ENCODE results near the gene SGO1. TPM values are rescaled to one million over a fixed set of nuclear protein-coding genes. Genes with fewer than 3 reads are reported as not detected.

The SGO1 gene
- total RNA-seq, 1 donor from 2014 or later, result 0.38 TPM

DNA sequence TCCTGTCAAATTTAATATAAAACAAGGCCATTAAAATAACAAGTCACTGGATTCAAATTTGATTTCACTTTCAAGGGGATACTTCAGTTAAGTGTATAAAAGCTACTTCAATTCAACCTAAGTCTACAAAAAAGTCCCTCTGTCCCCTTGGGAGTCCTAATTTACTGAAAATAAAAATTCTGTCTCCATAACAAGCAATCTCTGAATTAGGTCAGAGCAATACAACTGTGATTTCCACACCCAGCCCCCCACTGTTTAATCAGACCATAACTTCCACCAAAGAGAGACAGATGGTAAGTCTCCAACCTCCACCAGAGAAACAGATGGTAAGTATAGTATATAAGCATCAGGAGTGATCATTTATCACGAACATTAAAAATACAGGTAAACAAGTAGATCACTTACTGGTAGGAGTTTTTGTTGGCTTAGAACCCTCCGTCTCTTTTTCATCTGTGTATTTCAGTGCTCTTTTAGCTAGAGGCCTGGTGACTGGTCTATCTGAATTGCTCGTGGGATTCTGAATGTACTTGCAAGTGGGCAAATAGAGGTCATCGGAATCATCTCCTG, 12.1 kb downstream of the SGO1 start:
- intact Hi-C loops (cut with DNase I), result no loop called here
- DNase-seq (ENCODE audit: low spot score), result no peak

DNA sequence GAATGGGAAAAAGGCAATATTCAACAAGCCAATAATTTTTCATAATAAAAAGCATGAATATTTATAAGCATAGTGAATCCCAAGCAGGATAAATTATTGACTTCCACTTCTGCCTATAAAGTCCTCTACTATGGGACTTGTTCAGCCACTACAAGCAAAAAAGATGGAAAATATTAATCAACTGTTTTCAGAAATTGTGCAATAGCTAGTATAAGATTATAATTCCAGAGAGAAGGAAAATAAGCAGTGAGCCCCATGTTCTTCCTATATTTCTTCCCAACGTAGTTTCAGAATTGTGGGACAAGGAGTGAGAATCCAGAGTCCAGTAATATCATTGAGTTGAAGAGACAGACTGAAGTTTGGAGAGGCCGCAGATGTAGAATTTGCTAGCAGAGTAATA, 24.3 kb downstream of the SGO1 start:
- no peak for DNase-seq (ENCODE audit: low spot score)
- intact Hi-C loops (cut with DNase I), result no loop called here

DNA sequence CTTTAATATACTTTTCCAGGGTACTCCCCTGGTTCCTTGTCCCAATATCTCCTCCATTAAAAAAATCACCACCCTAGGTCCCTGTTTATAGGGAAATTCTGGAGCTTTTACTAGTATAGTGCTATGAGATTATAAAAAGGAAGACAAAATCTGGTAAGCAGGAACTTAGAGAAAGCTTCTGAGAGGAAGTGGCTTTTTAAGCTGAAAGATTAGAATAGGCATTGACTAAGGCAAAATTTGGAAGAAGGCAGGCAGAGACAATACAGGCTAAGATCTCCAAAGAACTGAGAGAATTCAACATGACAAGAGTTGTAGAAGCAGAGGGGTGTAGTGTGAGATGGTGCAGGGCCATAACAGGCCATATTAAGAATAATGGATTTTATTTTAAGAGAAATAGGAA, 25.8 kb downstream of the SGO1 start:
- intact Hi-C loops (cut with DNase I), result no loop called here
- DNase-seq (ENCODE audit: low spot score), result no peak

DNA sequence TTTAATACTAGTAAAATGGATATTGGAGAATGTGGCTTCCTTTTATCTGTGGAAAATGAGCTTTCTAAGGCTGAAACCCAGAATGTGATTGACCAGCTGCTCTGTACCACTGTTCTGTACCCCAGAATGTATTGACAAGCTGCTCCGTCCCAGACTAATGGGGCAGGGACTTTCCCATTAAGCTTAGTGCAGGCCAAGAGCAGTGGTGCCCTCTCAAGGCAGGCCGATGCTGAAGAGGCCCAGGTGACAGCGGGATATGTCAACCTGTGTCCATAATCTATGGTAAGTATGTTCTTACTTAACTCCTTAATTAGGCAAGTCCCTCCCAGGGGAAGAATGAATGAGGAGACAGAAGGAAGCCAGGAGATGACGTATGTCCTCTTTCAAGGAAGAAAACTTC, 31.1 kb downstream of the SGO1 start:
- intact Hi-C loops (cut with DNase I), result no loop called here
- no peak for DNase-seq (ENCODE audit: low spot score)

DNA sequence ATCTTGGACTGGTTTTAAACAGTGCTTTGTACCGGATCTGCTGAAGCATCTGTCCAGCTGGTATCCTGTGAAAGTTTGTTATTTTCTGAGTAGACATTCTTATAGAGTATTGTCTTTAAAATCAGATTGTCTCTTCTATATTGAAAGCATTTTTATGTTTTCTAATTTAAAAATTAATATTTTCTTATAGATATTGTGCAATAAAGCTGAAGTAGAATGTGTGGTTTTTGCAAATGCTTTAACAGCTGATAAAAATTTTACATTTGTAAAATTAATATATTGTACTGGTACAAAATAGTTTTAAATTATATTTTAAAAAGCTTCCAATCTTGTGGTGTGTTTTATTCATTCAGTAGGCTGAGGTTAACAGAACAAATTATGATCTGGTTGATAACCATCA, 31.9 kb downstream of the SGO1 start:
- DNase-seq (ENCODE audit: low spot score), result no peak
- intact Hi-C loops (cut with DNase I), result no loop called here

DNA sequence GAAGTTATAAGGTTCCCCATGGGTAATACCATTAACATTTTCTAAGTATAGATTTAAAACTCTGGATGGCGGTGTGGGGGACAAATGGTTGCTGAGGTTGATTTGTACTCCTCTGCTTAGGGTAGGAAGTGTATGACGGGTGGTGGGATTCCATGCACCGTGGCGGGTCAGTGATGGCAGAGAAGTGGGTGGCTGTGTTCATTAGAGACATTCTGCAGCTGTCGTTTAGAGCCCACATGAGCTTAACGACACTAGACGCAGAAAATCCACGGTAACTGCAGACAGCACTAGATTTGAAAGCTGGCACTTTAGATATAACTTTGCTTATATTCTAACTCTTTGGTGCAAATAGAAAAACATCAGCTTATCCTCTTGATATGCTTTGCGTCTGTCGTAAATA, 37.5 kb downstream of the SGO1 start:
- intact Hi-C loops (cut with DNase I), result no loop called here
- no peak for DNase-seq (ENCODE audit: low spot score)

DNA sequence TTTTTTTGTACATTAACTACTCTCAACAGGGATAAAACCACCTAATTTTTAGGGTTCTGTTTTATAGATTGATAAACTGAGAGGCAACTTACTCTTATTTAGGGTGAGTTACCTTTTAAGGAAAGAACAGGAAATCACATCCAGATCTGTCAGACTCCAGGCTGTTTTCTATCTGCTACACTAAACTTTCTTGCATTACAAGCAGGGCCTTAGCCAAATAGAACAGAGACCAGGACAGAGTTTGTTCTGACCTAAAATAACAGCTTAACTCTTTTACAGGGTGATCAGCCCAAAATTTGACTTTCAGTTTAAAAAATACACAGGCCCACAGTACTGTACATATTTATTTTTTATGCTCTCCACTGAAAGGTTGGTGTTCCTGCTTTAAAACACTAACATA, 38.6 kb downstream of the SGO1 start:
- intact Hi-C loops (cut with DNase I), result no loop called here
- no peak for DNase-seq (ENCODE audit: low spot score)

DNA sequence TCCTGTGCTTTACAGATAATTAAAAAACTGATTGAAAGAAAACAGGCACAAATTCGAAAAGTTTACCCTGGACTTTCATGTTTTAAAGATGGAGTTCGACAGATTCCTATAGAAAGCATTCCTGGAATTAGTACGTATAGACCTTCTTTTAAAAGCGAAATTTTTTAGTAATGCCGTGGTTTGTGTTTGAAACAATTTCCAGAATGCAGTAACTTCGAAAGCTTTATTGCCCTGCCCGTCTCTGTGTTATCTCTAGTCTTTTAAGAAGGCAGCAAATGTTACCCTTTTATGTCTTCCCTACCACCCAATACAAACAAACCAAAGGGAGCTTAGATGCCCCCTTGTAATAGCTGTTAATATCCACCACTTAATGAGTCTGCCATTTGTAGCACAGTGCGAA, 39.7 kb downstream of the SGO1 start:
- intact Hi-C loops (cut with DNase I), result no loop called here
- DNase-seq (ENCODE audit: low spot score), result no peak

DNA sequence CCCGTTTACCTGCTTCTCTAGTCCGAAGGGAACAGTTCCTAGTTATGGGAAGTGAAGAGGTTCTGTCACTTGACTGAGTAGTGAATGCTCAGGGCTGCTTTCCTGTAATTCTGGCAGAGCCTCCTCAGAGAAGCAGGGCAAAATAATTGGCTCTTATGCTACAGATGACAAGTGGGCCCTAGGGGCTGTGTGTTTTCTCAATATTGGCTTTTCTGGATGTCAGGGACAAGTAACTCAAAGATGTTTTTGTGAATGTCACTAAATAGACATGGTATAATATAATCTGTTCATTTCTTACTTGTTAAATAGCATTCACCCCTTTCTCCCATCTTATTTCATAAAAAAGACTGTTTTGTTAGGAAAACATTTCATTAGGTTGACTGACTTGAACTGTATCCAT, 40.1 kb downstream of the SGO1 start:
- intact Hi-C loops (cut with DNase I), result no loop called here
- no peak for DNase-seq (ENCODE audit: low spot score)

DNA sequence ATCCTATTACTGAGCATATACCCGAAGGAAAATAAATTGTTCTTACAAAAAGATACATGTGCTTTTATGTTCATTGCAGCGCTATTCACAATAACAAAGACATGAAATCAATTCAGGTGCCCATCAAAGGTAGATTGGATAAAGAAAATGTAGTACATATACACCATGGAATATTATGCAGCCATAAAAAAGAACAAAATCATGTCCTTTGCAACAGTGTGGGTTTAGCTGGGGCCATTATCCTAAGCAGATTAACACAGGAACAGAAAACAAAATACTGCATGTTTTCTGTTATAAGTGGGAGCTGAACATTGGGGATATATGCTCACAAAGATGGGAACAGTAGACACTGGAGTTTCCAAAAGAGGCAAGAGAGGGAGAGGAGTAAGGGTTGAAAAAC, 42.5 kb downstream of the SGO1 start:
- intact Hi-C loops (cut with DNase I), result loop anchor here (5.0 kb wide), 2 partner anchors 39 to 101 kb away; partner anchors contain the start of gene KAT2B
- DNase-seq (ENCODE audit: low spot score), result no peak

DNA sequence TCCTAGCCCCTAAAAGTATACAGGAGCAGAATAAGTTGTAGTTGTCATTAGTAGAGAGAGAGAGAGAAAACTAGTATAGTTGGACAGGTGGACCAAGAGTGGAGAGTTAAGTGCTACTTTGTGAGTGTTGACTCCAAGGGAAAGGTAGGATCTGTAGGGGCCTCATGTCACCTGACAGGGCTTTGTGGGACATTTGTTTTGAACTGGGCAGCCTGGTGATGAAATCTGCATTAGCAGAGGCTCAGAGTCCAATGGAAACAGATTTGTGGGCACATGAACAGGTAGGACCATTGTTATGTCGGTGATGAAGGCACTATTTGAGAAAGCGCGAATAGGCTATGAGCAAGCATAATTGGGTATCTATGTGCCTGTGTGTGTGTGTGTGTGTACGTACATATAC, 43.5 kb downstream of the SGO1 start:
- intact Hi-C loops (cut with DNase I), result loop anchor here (5.0 kb wide), 2 partner anchors 40 to 100 kb away; partner anchors contain the start of gene KAT2B
- no peak for DNase-seq (ENCODE audit: low spot score)

DNA sequence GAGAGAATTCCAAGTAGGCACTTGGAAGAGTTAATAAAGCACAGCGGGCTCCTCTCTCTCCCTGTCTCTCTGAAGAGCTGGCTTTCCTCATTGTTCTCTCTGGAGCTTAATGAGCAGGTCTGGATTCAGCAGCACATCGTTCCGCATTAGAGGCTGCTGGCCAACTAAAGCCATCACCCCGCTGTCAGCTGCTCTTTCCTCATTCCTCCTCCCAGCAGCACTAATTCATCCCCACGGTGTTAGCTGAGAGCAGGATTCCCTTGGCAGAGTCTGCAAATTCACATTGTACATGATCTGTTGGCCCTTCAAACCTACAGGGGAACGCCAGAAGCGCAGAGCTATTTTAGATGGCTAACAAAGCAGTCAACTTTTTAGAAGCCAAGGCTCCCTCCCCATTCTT, 44.2 kb downstream of the SGO1 start:
- intact Hi-C loops (cut with DNase I), result loop anchor here (5.0 kb wide), 2 partner anchors 40 to 100 kb away; partner anchors contain the start of gene KAT2B
- DNase-seq (ENCODE audit: low spot score), result no peak

DNA sequence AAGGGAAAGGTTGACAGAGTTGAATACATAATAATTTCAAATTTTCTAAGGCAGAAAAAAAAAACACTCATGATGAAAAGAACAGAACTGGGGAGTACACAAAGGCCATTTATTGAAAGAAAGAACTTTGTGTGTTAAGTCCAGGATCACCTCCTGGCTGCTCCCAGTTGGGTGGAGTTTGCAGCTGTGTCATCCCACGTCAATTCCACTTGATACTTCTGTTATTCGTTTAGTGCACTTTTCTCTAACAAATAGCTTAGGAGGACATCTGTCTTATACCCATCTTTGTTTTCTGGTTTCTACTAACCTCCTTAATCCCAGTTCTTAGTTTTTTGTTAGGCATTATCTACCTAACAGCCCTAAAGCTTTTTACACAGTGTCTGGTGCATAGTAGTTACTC, 44.7 kb downstream of the SGO1 start:
- no peak for DNase-seq (ENCODE audit: low spot score)

DNA sequence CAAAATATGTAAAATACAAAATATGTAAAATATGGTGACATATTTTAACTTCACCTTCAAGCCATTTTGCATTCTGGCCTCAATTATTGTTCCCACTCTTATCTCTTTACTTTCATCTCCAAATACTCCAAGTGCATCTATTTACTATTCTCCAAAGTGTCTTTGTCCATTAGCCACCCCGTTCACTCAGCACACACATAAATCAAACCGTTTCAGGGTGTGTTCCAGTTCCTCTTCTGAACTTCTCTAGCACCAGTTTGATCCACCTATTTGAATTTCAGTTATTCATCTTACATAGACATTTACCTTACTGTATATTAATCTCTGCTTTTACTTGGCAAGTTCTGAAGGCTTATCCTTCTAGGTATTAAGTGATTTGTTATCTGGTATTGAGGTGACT, 45.1 kb downstream of the SGO1 start:
- DNase-seq (ENCODE audit: low spot score), result no peak

More for the DNA sequence above, 44.7 kb downstream of the SGO1 start:
- intact Hi-C loops (cut with DNase I), result loop anchor here (5.0 kb wide), 2 partner anchors 41 to 99 kb away; partner anchors contain the start of gene KAT2B

DNA sequence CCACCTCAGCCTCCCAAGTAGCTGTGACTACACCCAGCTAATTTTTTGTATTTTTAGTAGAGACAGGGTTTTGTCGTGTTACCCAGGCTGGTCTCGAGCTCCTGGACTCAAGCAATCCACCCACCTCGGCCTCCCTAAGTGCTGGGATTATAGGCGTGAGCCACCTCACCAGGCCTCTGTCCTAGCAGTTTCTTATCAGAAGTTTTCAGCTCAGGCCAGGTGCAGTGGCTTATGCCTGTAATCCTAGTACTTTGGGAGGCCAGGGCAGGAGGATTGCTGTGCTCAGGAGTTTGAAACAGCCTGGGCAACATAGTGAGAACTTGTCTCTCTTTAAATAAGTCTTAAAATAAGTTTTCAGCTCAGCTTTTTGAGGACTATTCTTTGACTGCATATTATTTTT, 48.4 kb downstream of the SGO1 start:
- intact Hi-C loops (cut with DNase I), result no loop called here
- DNase-seq (ENCODE audit: low spot score), result no peak

More for the DNA sequence above, 45.1 kb downstream of the SGO1 start:
- intact Hi-C loops (cut with DNase I), result loop anchor here (5.0 kb wide), 2 partner anchors 41 to 99 kb away; partner anchors contain the start of gene KAT2B

DNA sequence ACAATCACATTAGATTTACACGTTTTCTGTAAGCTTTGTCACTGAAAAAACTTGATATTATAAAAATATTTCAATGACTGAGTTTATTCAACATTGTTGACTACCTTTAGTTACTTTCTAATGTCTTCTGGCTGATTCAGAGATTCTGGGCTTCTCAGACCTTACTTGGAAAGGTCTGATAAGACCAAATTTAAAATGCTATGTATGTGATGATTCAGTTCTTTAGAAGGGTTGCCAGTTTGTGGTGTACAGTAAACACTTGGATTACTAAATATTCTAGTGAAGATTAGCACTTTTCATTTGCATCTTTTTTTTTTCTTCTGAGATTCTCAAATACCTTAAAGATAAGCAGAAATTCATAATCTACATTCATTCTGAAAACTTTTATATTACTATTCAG, 49.8 kb downstream of the SGO1 start:
- DNase-seq (ENCODE audit: low spot score), result no peak
- intact Hi-C loops (cut with DNase I), result no loop called here

DNA sequence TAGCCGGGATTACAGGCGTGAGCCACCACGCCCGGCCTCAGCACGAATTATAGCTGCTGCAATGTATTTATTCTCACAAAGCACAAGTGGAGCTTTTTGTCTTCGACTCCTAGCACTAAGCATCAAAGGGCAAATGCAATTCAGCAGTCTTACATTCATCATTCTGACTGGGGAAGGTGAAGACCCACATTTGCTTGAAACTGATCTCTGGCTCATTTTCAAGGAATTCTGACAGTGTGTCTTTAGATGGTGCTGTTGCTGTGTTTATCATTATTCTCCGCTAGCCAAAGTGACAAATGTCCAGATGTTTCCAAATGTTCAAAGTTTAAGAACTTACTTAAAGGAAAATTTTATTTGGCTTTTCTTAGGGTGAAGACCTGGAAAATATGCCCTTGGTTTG, 55.9 kb downstream of the SGO1 start:
- intact Hi-C loops (cut with DNase I), result no loop called here
- no peak for DNase-seq (ENCODE audit: low spot score)

DNA sequence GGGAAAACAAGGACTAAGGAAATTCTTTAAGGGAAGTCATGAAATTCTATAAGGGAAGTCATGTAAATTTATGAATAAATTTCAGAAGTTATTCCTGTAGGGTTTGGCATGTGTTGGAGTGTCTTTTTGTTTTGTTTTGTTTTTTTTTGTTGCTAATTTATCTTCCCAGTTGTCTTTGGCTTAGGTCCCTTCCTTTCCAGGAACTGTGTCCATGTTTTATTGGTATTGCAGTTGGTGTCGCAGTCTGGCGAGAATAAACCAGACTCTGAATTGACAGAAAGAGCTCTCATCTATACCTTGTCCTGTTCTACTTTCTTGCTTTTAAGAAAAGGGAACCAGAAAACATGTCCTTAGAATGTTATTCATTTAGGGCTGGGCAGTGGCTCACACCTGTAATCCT, 57.6 kb downstream of the SGO1 start:
- no peak for DNase-seq (ENCODE audit: low spot score)
- intact Hi-C loops (cut with DNase I), result no loop called here

DNA sequence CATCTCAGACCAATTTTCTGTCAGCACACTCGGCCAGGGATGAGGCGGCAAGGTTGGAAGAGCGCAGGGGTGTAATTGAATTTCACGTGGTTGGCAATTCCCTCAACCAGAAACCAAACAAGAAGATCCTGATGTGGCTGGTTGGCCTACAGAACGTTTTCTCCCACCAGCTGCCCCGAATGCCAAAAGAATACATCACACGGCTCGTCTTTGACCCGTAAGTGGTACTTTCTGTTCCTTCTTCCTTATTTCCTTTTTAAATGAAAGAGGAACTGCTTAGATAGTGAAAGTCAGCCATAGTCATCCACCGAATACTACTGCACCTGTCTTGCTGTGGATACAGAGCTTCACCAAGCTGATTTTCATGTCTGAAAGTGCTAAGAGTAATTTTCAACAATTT, 60.1 kb downstream of the SGO1 start:
- DNase-seq (ENCODE audit: low spot score), result no peak
- intact Hi-C loops (cut with DNase I), result no loop called here

DNA sequence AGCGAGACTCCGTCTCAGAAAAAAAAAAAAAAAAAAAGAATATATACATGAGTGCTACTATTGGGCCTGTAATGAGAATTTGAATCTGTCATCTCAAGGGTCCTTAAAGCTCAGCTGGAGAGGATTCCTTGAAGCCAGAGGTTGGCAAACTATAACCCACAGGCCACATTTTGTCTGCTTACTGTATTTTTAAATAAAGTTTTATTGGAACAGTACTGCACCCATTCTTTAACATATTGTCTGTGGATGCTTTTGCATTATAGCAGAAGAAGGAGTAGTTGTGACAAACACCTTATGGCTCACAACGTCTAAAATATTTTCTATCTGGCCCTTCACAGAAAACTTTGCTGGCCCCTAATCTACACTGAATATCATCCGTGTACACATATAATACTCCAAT, 60.7 kb downstream of the SGO1 start:
- intact Hi-C loops (cut with DNase I), result no loop called here
- DNase-seq (ENCODE audit: low spot score), result no peak

DNA sequence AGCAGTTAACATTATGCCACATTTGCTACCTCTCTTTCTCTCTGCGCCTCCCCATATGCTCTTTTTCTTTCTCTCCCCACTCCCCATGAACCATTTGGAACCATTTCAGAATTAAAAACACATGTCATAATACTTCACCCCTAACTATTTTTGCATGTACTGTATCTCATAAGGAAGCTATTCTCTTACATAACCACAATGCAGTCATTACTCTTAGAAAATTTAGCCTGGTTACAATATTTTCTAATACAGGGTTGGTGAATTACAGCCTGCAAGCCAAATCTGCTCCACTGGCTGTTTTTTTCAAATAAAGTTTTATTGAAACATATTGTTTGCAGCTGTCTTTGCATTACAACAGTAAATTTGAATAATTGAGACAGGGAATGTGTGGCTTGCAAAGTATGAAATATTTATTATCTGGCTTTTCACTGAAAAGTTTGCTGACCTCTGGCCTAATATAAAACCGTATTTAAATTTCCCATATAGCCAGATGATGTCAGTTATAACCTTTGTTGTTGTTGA, 62.8 kb downstream of the SGO1 start:
- no peak for DNase-seq (ENCODE audit: low spot score)
- intact Hi-C loops (cut with DNase I), result no loop called here

DNA sequence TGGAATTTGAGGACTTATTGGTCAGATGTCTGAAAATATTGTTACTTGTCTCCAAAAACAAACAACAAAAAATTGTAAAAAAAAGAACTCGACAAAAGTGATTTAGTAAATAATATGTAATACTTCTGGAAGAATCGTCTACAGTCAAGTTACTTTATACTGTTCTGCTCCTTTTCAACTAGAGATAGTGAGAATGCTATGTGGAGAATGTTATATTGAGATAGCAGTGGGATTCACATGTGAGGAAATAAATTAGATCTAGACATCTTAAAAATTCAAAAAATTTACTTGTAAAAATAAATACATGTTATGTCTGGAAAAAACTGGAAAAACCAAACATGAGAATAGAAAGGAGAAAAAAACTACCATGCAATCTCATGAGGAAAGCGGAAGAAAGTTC, 64.9 kb downstream of the SGO1 start:
- intact Hi-C loops (cut with DNase I), result no loop called here
- DNase-seq (ENCODE audit: low spot score), result no peak
